DND-41 (cell line): Measurements from ENCODE around the gene AMFR.

Source experiments
- ATAC-seq: fragments of 200-7000 bp; cut with Tn5 transposase; 3 replicates; pipeline ENCODE4 v1.9.1; 2021; ENCODE audit warnings: low read depth; ENCODE audit not compliant: insufficient read depth
- DNase-seq: peaks from one replicate; pipeline ENCODE4 v3.0.0-alpha.2; 2020
- H2AFZ ChIP-seq: 2 replicates; pipeline ENCODE4 v1.6.0; 2012; ENCODE audit warnings: low read depth, low read length
- H3K27ac ChIP-seq: 2 replicates; pipeline ENCODE4 v1.5.1; 2012; ENCODE audit warnings: low read length, inconsistent platforms
- H3K27me3 ChIP-seq: fragments of 200-600 bp; sonication (generic); 2 replicates; pipeline ENCODE4 v1.6.0; 2012; ENCODE audit warnings: low read length, mild to moderate bottlenecking, inconsistent platforms; ENCODE audit not compliant: insufficient read depth, poor library complexity
- H3K36me3 ChIP-seq: 2 replicates; pipeline ENCODE4 v1.5.1; 2012; ENCODE audit warnings: low read length, inconsistent platforms; ENCODE audit not compliant: insufficient read depth
- H3K4me1 ChIP-seq: 2 replicates; pipeline ENCODE4 v1.5.1; 2012; ENCODE audit warnings: mild to moderate bottlenecking, low read length; ENCODE audit not compliant: insufficient read depth
- H3K4me2 ChIP-seq: 2 replicates; pipeline ENCODE4 v1.6.0; 2012; ENCODE audit warnings: mild to moderate bottlenecking, moderate library complexity, low read length, inconsistent platforms; ENCODE audit not compliant: insufficient read depth
- H3K4me3 ChIP-seq, 2 experiments: fragments of 200-600 bp in 1 of 2; shearing (Covaris generic) in 1 of 2; 2 replicates each; pipeline ENCODE4 v1.5.1; 2012 to 2016; ENCODE audit warnings: inconsistent platforms in 2 of 2, low read length in 2 of 2, mild to moderate bottlenecking in 2 of 2, low read depth in 1 of 2, moderate library complexity in 1 of 2
- H3K79me2 ChIP-seq: 2 replicates; pipeline ENCODE4 v1.6.0; 2012; ENCODE audit warnings: low read length, inconsistent platforms; ENCODE audit not compliant: insufficient read depth
- H3K9ac ChIP-seq: 2 replicates; pipeline ENCODE4 v1.6.0; 2012; ENCODE audit warnings: low read depth, mild to moderate bottlenecking, inconsistent platforms, low read length, moderate library complexity
- H3K9me3 ChIP-seq: 2 replicates; pipeline ENCODE4 v1.5.1; 2012; ENCODE audit warnings: low read length, moderate library complexity, mild to moderate bottlenecking, inconsistent platforms; ENCODE audit not compliant: insufficient read depth, severe bottlenecking
- H4K20me1 ChIP-seq: 2 replicates; pipeline ENCODE4 v1.6.0; 2012; ENCODE audit warnings: low read length; ENCODE audit not compliant: insufficient read depth
- EZH2 ChIP-seq: IDR thresholded peaks from 3 replicates; pipeline ENCODE4 v1.6.1; 2012; ENCODE audit warnings: borderline replicate concordance, low read depth, mild to moderate bottlenecking, moderate library complexity, low read length, inconsistent platforms; ENCODE audit not compliant: severe bottlenecking
- TF ChIP-seq, protein P1 (sequence below): IDR thresholded peaks from 2 replicates; pipeline ENCODE4 v1.5.1; 2012; ENCODE audit warnings: borderline replicate concordance, low read length, moderate library complexity, mild to moderate bottlenecking; ENCODE audit not compliant: poor library complexity, severe bottlenecking; ENCODE audit errors: extremely low read depth

AMFR gene

DNA sequence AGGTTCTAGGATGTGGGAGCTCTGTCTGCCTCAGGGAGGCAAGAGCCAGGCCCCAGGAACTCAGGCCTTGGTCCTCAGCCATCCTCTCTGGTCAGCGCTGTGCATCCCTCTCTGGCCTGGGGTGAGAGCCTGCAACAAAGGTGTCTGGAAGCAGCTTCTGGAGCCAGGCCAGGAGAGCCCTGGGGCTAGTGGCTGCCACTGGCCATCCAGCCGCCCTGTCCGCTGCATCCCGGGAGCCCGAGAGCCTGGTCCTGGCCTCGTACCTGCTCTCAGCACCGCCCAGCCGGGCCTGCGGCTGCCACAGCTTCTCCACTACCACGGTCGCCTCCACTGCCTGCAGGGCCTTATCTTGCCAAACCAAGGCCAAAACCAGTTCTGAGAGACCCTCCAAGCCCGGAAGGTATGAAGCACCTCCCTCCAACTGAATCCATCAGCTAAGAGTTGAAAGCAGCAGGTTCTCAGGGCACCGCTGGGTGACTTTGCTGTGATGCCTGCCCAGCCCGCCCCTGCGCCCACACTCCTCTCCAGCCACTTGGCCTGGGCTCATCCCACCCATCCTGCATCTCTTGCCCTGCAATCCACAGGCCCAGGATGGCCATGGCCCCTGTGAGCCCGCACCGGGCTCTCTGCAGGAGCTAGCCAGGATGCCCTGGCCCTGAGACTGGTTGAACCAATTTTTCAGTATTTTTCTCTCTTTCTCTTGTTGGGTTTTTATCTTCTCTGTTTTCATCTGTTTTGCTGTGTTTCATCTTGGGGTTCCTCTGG, 85.7 kb downstream of the AMFR start:
- no peaks in the 10 kb centered on the region for H3K4me1 ChIP-seq
- H3K4me3 ChIP-seq: no peak overlapping the region
- peaks cover 64% of the 10 kb centered on the region for H3K36me3 ChIP-seq
- DNase-seq (no peak), ATAC-seq (no peak)
- H3K4me2 ChIP-seq: no peak overlapping the region
- H3K27ac ChIP-seq: no peak overlapping the region
- no peak overlapping the region for H3K9ac ChIP-seq
- no peaks in the 10 kb centered on the region for H3K27me3 ChIP-seq
- H4K20me1 ChIP-seq: peaks cover 11% of the 10 kb centered on the region; the same call in 1 of the 2 replicates
- no peak overlapping the region for H2AFZ ChIP-seq
- no peaks in the 10 kb centered on the region for H3K79me2 ChIP-seq
- no peaks in the 10 kb centered on the region for H3K9me3 ChIP-seq
- TF ChIP-seq EZH2: no peak
- TF ChIP-seq, protein P1, sequence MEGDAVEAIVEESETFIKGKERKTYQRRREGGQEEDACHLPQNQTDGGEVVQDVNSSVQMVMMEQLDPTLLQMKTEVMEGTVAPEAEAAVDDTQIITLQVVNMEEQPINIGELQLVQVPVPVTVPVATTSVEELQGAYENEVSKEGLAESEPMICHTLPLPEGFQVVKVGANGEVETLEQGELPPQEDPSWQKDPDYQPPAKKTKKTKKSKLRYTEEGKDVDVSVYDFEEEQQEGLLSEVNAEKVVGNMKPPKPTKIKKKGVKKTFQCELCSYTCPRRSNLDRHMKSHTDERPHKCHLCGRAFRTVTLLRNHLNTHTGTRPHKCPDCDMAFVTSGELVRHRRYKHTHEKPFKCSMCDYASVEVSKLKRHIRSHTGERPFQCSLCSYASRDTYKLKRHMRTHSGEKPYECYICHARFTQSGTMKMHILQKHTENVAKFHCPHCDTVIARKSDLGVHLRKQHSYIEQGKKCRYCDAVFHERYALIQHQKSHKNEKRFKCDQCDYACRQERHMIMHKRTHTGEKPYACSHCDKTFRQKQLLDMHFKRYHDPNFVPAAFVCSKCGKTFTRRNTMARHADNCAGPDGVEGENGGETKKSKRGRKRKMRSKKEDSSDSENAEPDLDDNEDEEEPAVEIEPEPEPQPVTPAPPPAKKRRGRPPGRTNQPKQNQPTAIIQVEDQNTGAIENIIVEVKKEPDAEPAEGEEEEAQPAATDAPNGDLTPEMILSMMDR: no peak

DNA sequence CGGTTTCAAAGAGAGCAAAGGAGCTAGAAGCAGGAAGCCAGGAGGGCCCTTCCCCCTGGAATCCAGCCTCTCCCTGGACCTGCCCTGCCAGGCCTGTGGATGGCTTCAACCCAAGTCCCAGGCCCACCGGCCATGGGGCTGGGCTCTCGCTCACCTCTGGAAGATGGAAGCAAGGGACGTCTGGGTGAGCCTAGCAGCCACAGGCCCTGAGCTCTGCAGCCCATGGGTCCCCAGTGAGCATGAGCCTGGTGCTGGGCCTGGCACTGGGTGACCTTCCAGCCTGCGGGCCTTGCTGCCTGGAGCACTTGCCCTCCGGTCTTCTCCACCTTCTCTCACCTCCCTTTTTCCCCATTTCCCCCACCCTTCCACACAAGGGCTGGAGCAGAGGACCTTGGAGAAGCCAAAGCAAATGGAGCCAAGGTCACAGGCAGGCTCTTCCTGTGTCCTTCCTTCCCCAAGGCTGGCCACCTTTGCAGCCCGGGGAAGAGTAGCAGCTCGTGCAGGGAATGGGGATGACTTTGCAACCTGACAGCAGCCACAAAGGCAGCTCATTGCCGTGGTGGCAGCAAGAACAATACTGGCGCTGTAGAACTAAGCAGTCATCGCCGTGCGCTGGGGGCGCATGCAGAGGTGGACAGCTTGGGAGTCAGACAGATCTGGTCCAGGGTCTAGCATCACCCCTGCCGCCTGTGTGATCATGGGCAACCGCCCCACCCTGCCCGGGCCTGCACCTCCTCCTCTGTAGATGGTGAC, 86.6 kb downstream of the AMFR start:
- DNase-seq (no peak), ATAC-seq (no peak)
- Histone ChIP-seq H3K4me1 (no peaks in the 10 kb centered on the region), H3K36me3 (peaks cover 65% of the 10 kb centered on the region), H3K27ac (no peak overlapping the region), H3K79me2 (no peaks in the 10 kb centered on the region), H3K9ac (no peak overlapping the region), H3K4me2 (no peak overlapping the region), H4K20me1 (peaks cover 11% of the 10 kb centered on the region; the same call in 1 of the 2 replicates), H3K27me3 (no peaks in the 10 kb centered on the region), H3K4me3 (no peak overlapping the region), H2AFZ (no peak overlapping the region), H3K9me3 (no peaks in the 10 kb centered on the region)
- no peak for TF ChIP-seq EZH2

DNA sequence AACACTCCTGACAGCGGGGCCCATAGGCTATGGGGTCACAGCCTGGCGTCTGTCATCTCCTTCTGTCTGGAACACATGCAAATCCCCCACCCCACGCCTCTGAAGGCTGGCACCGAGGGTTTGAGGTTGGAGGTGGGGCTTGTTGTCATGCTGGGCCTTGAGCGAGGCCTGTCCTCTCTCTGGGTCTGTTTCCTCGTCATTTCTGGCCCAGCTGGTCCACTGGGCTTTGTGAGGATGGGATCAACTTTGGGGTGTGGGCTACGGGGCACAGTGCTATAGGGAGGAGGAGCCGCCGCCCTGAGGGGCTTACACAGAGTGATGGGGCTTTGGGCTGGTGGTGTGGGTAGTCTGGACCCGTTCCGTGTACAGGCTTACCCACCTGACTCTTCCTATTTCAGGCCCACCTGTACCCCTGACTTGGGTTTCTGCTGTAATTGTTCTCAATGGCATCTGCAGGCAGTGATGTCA, 87.5 kb downstream of the AMFR start:
- H2AFZ ChIP-seq: no peak overlapping the region

More for the DNA sequence above, 87.5 kb downstream of the AMFR start:
- no peaks in the 10 kb centered on the region for H3K79me2 ChIP-seq
- ATAC-seq (no peak), DNase-seq (no peak)
- no peak overlapping the region for H3K4me3 ChIP-seq
- H3K27me3 ChIP-seq: no peaks in the 10 kb centered on the region
- H3K9me3 ChIP-seq: no peaks in the 10 kb centered on the region
- H3K27ac ChIP-seq: no peak overlapping the region
- TF ChIP-seq, protein P1: no peak
- no peak for TF ChIP-seq EZH2
- no peak overlapping the region for H3K4me2 ChIP-seq
- H3K4me1 ChIP-seq: no peaks in the 10 kb centered on the region
- H3K9ac ChIP-seq: no peak overlapping the region
- H4K20me1 ChIP-seq: peaks cover 11% of the 10 kb centered on the region; the same call in 1 of the 2 replicates
- peaks cover 68% of the 10 kb centered on the region for H3K36me3 ChIP-seq
